Measurements from ENCODE around the gene GJB1. TPM values are rescaled to one million over a fixed set of nuclear protein-coding genes. Genes with fewer than 3 reads are reported as not detected.

GJB1 gene
- total RNA-seq, 1 experiment from 2014 or later, result not detected

GRCh38 chrX:71212536-71212935, 10.5 kb upstream of the GJB1 start:
- Histone ChIP-seq H3K18ac (ENCODE audit: insufficient read length, low read depth, low read length) (no peak overlapping the region), H3K4me1 (ENCODE audit: insufficient read depth, low read length) (no peaks in the 10 kb centered on the region), H2BK15ac (ENCODE audit: low read depth, low read length) (no peak overlapping the region), H4K20me1 (ENCODE audit: control insufficient read depth, insufficient read depth, insufficient read length) (no peaks in the 10 kb centered on the region), H3K27me3 (ENCODE audit: insufficient read depth, low read length) (no peaks in the 10 kb centered on the region), H3K79me2 (ENCODE audit: insufficient read depth, low read length) (no peaks in the 10 kb centered on the region), H3K23ac (ENCODE audit: insufficient read length, low read depth, low read length) (no peak overlapping the region), H2BK120ac (ENCODE audit: low read depth, low read length, poor library complexity, severe bottlenecking) (no peak overlapping the region), H2BK12ac (ENCODE audit: insufficient read length, low read depth, low read length) (no peak overlapping the region), H4K5ac (ENCODE audit: insufficient read length, low read depth, low read length) (no peak overlapping the region), H2BK20ac (ENCODE audit: low read depth, low read length, poor library complexity, severe bottlenecking) (no peak overlapping the region), H3K56ac (ENCODE audit: insufficient read length, low read depth, low read length) (no peak overlapping the region), H2AK5ac (ENCODE audit: insufficient read length, low read length) (no peak overlapping the region), H3K79me1 (ENCODE audit: insufficient read depth, low read depth, low read length, poor library complexity, severe bottlenecking) (no peaks in the 10 kb centered on the region), H4K8ac (replicated peaks; ENCODE audit: insufficient read length, low read depth, low read length) (no peak overlapping the region), H3K4me2 (ENCODE audit: insufficient read depth, insufficient read length, low read length) (no peak overlapping the region), H3K4ac (ENCODE audit: low read depth, low read length) (no peak overlapping the region), H3K9ac (ENCODE audit: extremely low read depth, insufficient read length, low read length) (no peak overlapping the region), H2AFZ (ENCODE audit: low read length) (no peak overlapping the region), H3K23me2 (ENCODE audit: insufficient read length, low read depth, low read length, poor library complexity, severe bottlenecking) (no peaks in the 10 kb centered on the region), H3K27ac (ENCODE audit: insufficient read length, low read depth, low read length) (no peak overlapping the region), H4K91ac (ENCODE audit: insufficient read length, low read depth, low read length) (no peak overlapping the region), H3K9me3 (ENCODE audit: control insufficient read depth, low read depth, low read length) (peaks cover 27% of the 10 kb centered on the region), H3T11ph (ENCODE audit: low read length) (no peak overlapping the region), H3K14ac (ENCODE audit: insufficient read depth, low read length) (no peak overlapping the region), H2BK5ac (ENCODE audit: insufficient read length, low read length) (no peak overlapping the region)
- Mint-ChIP-seq H3K4me1 (peaks cover 10 to 27% of the 10 kb centered on the region in 2 experiments), H3K36me3 (ENCODE audit: insufficient read depth in 1 of 3, low read depth in 3 of 3) (peaks cover 0 to 7% (median 4%) of the 10 kb centered on the region in 3 experiments; a peak in 6 of 7 replicates), H3K27me3 (ENCODE audit: low read depth) (peaks cover 5% of the 10 kb centered on the region), H3K27ac (no peak overlapping the region), H3K4me3 (no peak overlapping the region), H3K9me3 (peaks cover 72 to 77% of the 10 kb centered on the region in 2 experiments)
- TF ChIP-seq CTCF (conservative IDR thresholded peaks at IDR 0.05), result no peak
- no peak for DNase-seq
- WGBS (ENCODE audit: extremely low coverage, insufficient read length, low lambda C conversion rate), result no CpG with 5 or more reads among the region's 5 CpGs

Measured in H9 (cell line).